ENCODE data around the gene CREM.

GRCh38 chr10:35223016-35223415 is 96.4 kb downstream of the CREM start:
- TF ChIP-seq TOX (CRISPR knock-in tag; IDR thresholded peaks at IDR 0.05; ENCODE audit: borderline replicate concordance) (no peak), ZFP3 (CRISPR knock-in tag; IDR thresholded peaks at IDR 0.05) (no peak), ZNF70 (CRISPR knock-in tag; IDR thresholded peaks at IDR 0.05) (no peak), ARNTL (CRISPR knock-in tag; IDR thresholded peaks at IDR 0.05; ENCODE audit: borderline replicate concordance, low read depth) (no peak), PATZ1 (CRISPR knock-in tag; IDR thresholded peaks at IDR 0.05; ENCODE audit: borderline replicate concordance) (no peak), ISL1 (CRISPR knock-in tag; IDR thresholded peaks at IDR 0.05) (no peak), ZFP30 (CRISPR knock-in tag; IDR thresholded peaks at IDR 0.05) (no peak), ESRRG (CRISPR knock-in tag; IDR thresholded peaks at IDR 0.05) (no peak)

Data from SK-N-SH treated with all-trans-retinoic acid at 6 μM for 48 hours (cell line).